ENCODE results near the gene RND2. TPM values are rescaled to one million over a fixed set of nuclear protein-coding genes. Genes with fewer than 3 reads are reported as not detected.

The RND2 gene
- total and polyA plus RNA-seq, 2 of the 13 experiments (the other 11 are each of a cell fraction or from before 2014, with no cell fraction given), result 0.05 to 0.11 TPM

DNA sequence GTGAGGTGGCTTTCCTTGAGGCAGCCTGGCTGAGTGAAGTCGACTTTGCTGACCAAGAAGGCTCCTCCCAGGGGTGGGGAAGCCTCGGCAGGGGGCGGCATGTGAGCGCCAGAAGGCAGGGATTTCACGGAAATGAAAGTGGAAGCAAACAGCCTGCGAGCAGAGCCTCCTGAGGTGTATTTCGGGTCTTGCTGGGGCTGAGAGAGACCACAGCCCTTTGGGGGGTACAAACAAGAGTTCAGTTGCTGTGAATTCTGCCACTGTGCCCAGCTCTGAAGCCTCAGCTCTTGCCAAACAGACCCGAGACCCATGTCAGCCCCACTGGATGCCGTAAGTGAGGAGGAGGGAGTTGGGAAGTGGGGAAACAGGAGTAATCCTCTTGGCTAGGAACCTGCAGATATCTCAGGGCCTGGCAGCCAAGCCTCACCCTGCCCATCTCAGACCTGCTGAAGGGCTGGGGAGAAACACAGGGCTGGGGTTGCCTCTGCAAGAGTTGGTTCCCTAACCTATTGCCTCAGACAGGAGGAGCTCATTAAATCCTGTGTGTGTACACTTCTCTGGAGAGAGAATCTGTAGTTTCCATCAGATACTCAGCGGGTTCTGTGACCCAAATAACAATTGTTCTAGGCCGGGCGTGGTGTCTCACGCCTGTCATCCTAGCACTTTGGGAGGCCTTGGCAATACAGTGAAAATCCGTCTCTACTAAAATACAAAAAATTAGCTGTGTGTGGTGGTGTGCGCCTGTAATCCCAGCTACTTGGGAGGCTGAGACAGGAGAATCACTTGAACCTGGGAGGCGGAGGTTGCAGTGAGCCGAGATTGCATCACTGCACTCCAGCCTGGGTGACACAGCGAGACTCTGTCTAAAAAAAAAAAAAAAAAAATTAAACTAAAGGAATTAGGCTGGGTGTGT lies 18.1 kb upstream of the RND2 start, which contains the start of gene IFI35 (continued):
- TF ChIP-seq, protein P1, sequence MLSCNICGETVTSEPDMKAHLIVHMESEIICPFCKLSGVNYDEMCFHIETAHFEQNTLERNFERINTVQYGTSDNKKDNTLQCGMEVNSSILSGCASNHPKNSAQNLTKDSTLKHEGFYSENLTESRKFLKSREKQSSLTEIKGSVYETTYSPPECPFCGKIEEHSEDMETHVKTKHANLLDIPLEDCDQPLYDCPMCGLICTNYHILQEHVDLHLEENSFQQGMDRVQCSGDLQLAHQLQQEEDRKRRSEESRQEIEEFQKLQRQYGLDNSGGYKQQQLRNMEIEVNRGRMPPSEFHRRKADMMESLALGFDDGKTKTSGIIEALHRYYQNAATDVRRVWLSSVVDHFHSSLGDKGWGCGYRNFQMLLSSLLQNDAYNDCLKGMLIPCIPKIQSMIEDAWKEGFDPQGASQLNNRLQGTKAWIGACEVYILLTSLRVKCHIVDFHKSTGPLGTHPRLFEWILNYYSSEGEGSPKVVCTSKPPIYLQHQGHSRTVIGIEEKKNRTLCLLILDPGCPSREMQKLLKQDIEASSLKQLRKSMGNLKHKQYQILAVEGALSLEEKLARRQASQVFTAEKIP (CRISPR knock-in tag; IDR thresholded peaks at IDR 0.05; ENCODE audit: borderline replicate concordance), result no peak
- no peak for TF ChIP-seq THYN1 (CRISPR knock-in tag; IDR thresholded peaks at IDR 0.05; ENCODE audit: borderline replicate concordance, low read depth)
- TF ChIP-seq, protein P2, sequence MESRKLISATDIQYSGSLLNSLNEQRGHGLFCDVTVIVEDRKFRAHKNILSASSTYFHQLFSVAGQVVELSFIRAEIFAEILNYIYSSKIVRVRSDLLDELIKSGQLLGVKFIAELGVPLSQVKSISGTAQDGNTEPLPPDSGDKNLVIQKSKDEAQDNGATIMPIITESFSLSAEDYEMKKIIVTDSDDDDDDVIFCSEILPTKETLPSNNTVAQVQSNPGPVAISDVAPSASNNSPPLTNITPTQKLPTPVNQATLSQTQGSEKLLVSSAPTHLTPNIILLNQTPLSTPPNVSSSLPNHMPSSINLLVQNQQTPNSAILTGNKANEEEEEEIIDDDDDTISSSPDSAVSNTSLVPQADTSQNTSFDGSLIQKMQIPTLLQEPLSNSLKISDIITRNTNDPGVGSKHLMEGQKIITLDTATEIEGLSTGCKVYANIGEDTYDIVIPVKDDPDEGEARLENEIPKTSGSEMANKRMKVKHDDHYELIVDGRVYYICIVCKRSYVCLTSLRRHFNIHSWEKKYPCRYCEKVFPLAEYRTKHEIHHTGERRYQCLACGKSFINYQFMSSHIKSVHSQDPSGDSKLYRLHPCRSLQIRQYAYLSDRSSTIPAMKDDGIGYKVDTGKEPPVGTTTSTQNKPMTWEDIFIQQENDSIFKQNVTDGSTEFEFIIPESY (CRISPR knock-in tag; IDR thresholded peaks at IDR 0.05), result peak; percentile 39
- TF ChIP-seq, protein P3, sequence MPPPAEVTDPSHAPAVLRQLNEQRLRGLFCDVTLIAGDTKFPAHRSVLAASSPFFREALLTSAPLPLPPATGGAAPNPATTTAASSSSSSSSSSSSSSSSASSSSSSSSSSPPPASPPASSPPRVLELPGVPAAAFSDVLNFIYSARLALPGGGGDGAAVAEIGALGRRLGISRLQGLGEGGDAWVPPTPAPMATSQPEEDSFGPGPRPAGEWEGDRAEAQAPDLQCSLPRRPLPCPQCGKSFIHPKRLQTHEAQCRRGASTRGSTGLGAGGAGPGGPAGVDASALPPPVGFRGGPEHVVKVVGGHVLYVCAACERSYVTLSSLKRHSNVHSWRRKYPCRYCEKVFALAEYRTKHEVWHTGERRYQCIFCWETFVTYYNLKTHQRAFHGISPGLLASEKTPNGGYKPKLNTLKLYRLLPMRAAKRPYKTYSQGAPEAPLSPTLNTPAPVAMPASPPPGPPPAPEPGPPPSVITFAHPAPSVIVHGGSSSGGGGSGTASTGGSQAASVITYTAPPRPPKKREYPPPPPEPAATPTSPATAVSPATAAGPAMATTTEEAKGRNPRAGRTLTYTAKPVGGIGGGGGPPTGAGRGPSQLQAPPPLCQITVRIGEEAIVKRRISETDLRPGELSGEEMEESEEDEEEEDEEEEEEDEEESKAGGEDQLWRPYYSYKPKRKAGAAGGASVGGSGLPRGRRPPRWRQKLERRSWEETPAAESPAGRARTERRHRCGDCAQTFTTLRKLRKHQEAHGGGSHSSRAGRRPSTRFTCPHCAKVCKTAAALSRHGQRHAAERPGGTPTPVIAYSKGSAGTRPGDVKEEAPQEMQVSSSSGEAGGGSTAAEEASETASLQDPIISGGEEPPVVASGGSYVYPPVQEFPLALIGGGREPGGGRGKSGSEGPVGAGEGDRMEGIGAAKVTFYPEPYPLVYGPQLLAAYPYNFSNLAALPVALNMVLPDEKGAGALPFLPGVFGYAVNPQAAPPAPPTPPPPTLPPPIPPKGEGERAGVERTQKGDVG (CRISPR knock-in tag; IDR thresholded peaks at IDR 0.05; ENCODE audit: borderline replicate concordance), result 0 out of 2 replicates have a peak, but pooled peaks have one; percentile 17
- no peak for TF ChIP-seq TP53 (CRISPR knock-in tag; conservative IDR thresholded peaks at IDR 0.05)
- TF ChIP-seq SIN3A (IDR thresholded peaks at IDR 0.05; ENCODE audit: borderline replicate concordance, low read depth, low read length), result no peak
- TF ChIP-seq ZNF367 (CRISPR knock-in tag; IDR thresholded peaks at IDR 0.05; ENCODE audit: borderline replicate concordance), result no peak
- no peak for TF ChIP-seq NFIC (IDR thresholded peaks at IDR 0.05; ENCODE audit: low read length)
- TF ChIP-seq JUNB (CRISPR knock-in tag; IDR thresholded peaks at IDR 0.05; ENCODE audit: borderline replicate concordance), result no peak
- peak; percentile 75 to 76 for TF ChIP-seq POLR2A (IDR thresholded peaks at IDR 0.05; ENCODE audit: insufficient read depth in 1 of 2, low read depth in 2 of 2, low read length in 2 of 2)
- no peak; the same call in 1 of the 2 replicates for TF ChIP-seq ZNF646 (CRISPR knock-in tag; IDR thresholded peaks at IDR 0.05)

All from HepG2 (cell line).